Activated CD4-positive, alpha-beta T cell treated with anti-CD3 and anti-CD28 coated beads, Interleukin-10, Interleukin-2, amounts not matched to agents 100 ng/mL and 50 ng/mL, durations not matched to agents 16 hours and 8 hours (primary cell): ENCODE data around the gene ITGA4.
A peak's percentile ranks its signal among the peaks of the same experiment; 100 is the strongest.

Source experiments
- DNase-seq: peaks from one replicate; pipeline ENCODE4 v3.0.0-alpha.2; 2020

ITGA4 gene

DNA sequence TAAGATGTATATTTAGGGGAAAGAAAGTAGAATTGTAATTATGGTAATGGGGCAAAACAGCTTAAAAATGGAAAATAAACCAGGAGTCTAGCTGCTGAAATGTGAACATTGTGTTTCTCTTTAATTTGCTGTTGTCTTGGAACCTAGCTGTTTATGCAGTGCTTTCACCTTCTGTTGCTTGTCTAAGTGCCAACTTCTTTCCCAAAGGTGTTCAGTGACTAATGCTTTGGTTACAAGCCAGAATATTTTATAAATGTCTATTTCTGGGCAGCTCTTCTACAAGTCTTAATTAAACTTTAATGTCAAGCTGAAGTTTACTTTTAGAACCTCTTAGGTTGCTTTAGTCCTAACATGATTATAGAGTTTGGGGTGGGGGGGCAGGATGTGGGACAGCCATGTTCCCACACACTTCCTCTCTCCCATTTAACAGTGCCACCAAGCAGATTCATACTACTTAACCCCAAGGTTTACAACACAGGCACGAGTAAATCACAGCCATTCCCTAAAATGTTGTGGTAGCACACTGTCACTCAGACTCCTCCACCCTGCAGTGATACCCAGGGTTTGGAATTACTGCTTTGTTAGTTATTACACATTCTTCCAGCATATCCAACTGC is 60.6 kb downstream of the ITGA4 start:
- DNase-seq: peak; percentile 1

DNA sequence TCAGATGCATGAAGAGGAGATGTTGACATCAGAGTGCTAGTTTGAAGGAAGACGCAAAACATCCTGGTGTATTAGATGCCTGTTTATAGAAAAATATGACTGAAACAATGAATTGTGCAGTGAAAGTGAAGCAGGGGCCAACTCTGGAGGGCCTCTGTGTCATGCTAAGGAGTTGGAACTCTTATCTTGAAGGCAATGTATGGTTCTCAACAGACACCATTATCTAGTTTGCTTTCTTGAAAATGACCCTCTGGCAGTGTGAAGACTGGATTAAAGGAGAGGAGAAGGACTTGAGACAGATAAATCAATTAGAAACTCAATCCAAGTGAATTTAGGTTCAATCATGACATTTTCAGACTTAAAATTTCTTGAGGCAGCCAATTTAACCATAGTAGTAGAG is 63.1 kb downstream of the ITGA4 start:
- DNase-seq: no peak

GRCh38 chr2:181523756-181524155 is 66.6 kb downstream of the ITGA4 start:
- no peak for DNase-seq

- no peak for DNase-seq
Observed at GRCh38 chr2:181526014-181526413, 68.8 kb downstream of the ITGA4 start.

DNA sequence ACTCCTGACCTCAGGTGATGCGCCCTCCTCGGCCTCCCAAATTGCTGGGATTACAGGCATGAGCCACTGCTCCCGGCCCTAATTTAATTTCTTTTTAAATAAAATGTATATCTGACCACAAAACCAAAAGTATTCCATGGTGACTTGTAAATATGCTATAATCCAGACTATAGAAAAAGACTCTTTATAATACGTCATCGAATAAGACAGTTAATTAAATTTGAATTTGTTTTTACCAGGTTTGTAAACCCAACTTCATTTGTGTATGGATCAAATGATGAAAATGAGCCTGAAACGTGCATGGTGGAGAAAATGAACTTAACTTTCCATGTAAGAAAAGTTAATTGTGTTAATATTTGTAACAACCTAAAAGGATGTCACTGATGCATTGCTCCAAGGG is 69.9 kb downstream of the ITGA4 start:
- DNase-seq: no peak

GRCh38 chr2:181528441-181528840 is 71.3 kb downstream of the ITGA4 start:
- DNase-seq: no peak

DNA sequence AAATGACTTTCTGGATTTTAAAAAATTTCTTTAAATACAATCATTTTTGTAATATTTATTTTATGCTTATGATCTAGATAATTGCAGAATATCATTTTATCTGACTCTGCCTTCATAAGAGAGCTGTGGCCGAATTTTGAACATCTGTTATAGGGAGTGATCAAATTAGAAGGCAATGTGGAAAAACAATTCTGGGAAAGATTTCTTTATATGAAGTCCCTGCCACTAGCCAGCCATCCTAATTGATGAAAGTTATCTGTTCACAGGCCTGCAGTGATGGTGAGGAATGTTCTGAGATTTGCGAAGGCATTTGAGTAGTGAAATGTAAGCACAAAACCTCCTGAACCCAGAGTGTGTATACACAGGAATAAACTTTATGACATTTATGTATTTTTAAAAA is 79.5 kb downstream of the ITGA4 start:
- DNase-seq: no peak

- no peak for DNase-seq
Observed at GRCh38 chr2:181540421-181540820, 83.2 kb downstream of the ITGA4 start.

GRCh38 chr2:181542170-181542569 is 85.0 kb downstream of the ITGA4 start:
- DNase-seq: no peak

- no peak for DNase-seq
Observed at GRCh38 chr2:181546086-181546485, 88.9 kb downstream of the ITGA4 start.

- no peak for DNase-seq
Observed at GRCh38 chr2:181552808-181553207, 95.6 kb downstream of the ITGA4 start.

- DNase-seq: no peak
Observed at GRCh38 chr2:181553244-181553643, 96.1 kb downstream of the ITGA4 start.

- DNase-seq: no peak
Observed at GRCh38 chr2:181554061-181554830, 97.1 kb downstream of the ITGA4 start.

DNA sequence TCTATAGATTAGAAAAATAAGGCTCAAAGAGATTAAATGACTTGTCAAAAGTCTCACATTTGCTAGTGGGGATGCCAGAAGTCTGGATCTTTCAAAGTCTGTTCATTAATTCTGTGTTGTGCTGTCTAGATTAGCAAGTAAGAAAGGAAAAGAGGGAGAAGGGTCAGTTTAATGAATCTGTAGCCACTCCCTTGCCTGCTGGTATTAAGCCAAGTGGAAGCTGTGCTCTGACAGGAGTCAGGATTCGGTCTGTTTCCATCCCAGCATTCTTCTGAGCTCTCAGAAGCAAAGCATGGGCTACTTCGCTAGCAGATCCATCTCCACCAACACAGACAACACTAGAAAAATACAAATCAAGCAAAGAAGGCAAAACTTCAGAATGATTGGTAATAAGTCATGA is 101.2 kb downstream of the ITGA4 start:
- no peak for DNase-seq

DNA sequence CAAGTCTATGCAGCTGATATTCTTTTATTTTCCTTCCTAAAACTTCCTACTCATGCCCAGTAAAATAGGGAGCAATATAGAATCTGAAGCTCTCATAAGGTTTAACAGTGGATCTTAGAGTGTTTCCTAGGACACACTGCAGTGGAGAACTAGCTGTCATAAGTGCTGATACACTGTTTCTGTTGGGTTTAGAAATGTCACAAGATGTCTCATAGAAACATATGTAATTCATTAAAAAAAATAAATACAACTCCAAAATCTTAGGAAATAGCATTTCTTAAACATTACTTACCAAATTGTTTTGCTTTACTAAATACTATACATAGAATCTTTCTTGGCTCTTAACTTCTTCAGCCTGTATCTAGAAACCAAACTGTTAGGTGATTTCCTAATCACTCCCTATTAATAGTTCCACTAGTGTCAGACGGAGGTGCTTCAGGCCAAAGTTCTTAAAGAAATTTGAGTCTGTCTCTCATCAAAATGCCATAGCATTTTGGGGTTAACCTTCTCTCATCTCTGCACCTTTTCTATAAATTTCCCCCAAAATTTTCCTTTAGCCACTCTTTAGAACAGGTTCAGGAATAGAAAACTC is 106.0 kb downstream of the ITGA4 start:
- DNase-seq: no peak

- no peak for DNase-seq
Observed at GRCh38 chr2:181566334-181567032, 109.3 kb downstream of the ITGA4 start.

DNA sequence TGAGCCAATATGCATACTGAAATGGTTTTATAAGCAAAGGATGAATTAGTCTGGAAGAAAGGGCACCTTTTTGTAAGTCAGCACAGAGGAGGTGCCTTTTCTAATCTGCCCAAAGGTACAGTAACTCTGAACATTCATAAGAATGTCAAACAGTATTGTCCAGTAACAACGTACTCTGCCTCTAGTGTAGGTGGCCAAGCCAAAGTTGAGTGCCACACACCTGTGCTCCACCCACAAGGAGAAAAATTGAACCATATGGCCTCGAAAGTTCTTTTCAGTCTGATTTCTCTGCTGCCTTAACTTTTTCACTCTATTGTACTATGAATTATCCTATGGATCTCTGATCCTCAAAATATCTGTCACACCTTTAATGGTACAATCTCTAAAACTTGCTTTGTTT is 112.9 kb downstream of the ITGA4 start:
- DNase-seq: no peak

DNA sequence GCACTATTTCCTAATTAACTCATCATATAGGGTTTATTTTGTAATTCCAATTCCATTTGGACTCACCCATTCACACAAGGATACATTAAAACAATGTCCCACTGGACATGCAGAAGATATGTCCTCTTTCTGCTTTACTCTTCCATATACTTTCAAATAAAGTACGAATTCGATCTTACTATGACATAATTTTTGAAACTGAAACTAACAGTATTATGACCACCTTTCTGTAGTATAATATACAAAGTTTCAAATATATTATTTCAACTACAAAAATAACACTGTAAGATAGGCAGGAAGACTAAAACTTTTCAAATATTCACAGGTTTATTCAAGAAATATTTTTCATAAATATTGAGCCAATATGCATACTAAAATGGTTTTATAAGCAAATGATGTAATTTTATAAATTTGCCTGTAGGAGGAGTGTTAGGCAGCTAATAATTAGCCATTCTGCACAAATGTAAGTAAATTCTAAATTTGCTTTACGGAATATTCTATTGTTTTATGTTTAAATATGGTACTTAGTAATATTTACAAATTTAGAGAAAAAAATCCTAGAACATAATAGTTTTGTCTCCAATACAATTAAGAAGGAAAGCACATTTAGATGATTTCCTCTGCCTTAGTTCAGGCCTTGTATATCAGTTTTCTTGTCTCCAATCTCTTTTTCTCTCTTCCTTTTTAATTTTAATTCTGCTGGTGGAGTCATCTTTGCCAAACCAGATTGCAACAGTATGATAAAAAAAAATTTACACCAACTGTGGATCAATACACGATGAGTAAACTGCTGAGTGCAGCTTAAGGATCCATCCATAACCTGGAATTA is 113.9 kb downstream of the ITGA4 start:
- DNase-seq: no peak

GRCh38 chr2:181573140-181573736 is 116.1 kb downstream of the ITGA4 start:
- DNase-seq: no peak

- no peak for DNase-seq
Observed at GRCh38 chr2:181574321-181574720, 117.1 kb downstream of the ITGA4 start.

- no peak for DNase-seq
Observed at GRCh38 chr2:181575024-181575649, 118.0 kb downstream of the ITGA4 start.

GRCh38 chr2:181575650-181576025 is 118.5 kb downstream of the ITGA4 start:
- no peak for DNase-seq
